H1 (cell line): ENCODE data around the gene TMEM79. TPM values are rescaled to one million over a fixed set of nuclear protein-coding genes. Genes with fewer than 3 reads are reported as not detected.

ENCODE experiments used
- CTCF ChIA-PET: fragments of 300-600 bp; sonication (Branson Sonifier 250); formaldehyde crosslinking; loops from one replicate; lab custom pipeline; 2021; ENCODE audit not compliant: partially characterized antibody; lab: Charles Lee
- POLR2A ChIA-PET: fragments of 300-600 bp; sonication (Branson Sonifier 250); formaldehyde crosslinking; loops from one replicate; lab custom pipeline; 2021; ENCODE audit warnings: inconsistent platforms; ENCODE audit not compliant: partially characterized antibody; lab: Charles Lee
- DNase-seq, 2 experiments: peaks; one replicate each; pipeline versions ENCODE4 v3.0.0 to v3.0.0-alpha.2; 2010 to 2022; ENCODE audit warnings: low spot score in 2 of 2, low read depth in 1 of 2, mixed read lengths in 1 of 2
- FAIRE-seq: peaks from 2 replicates; lab custom pipeline; 2011; peaks lifted over from hg19 to GRCh38; lab: Jason Lieb, UNC
- H2AFZ ChIP-seq: 2 replicates; pipeline ENCODE4 v1.8.1; 2012; ENCODE audit warnings: low read length, inconsistent platforms
- H2AK5ac ChIP-seq: 2 replicates; pipeline ENCODE4 v1.6.1; 2013; ENCODE audit warnings: low read depth, low read length
- H2BK120ac ChIP-seq: replicated peaks from 2 replicates; pipeline ENCODE3; 2013; ENCODE audit warnings: low read depth, low read length, inconsistent platforms
- H2BK12ac ChIP-seq: 2 replicates; pipeline ENCODE4 v1.6.1; 2013; ENCODE audit warnings: low read depth, low read length
- H2BK15ac ChIP-seq: 2 replicates; pipeline ENCODE4 v1.6.1; 2013; ENCODE audit warnings: low read length
- H2BK20ac ChIP-seq: 2 replicates; pipeline ENCODE4 v1.6.1; 2013; ENCODE audit warnings: low read length
- H2BK5ac ChIP-seq: 2 replicates; pipeline ENCODE4 v1.6.1; 2013; ENCODE audit warnings: low read depth, low read length
- H3K14ac ChIP-seq: 2 replicates; pipeline ENCODE4 v1.6.1; 2013; ENCODE audit warnings: inconsistent platforms; ENCODE audit not compliant: insufficient read length
- H3K18ac ChIP-seq: 2 replicates; pipeline ENCODE4 v1.6.1; 2013; ENCODE audit warnings: low read length; ENCODE audit errors: extremely low read depth
- H3K23ac ChIP-seq: 2 replicates; pipeline ENCODE4 v1.6.1; 2013; ENCODE audit warnings: inconsistent platforms; ENCODE audit not compliant: insufficient read length
- H3K23me2 ChIP-seq: 2 replicates; pipeline ENCODE4 v1.6.1; 2013; ENCODE audit warnings: low read depth, low read length
- H3K27ac ChIP-seq: 2 replicates; pipeline ENCODE4 v1.6.1; 2011; ENCODE audit warnings: low read depth, low read length, inconsistent platforms
- H3K27me3 ChIP-seq, 4 experiments: replicated peaks in 1 of 4; 1 replicate in 1 of 4; 2 replicates in 3 of 4; pipeline versions ENCODE4 v1.6.1 to v1.8.1; 2011 to 2013; ENCODE audit warnings: low read length in 3 of 4, mild to moderate bottlenecking in 3 of 4, inconsistent platforms in 2 of 4, mixed read lengths in 2 of 4, moderate library complexity in 1 of 4; ENCODE audit not compliant: control insufficient read depth in 3 of 4, insufficient read depth in 3 of 4; ENCODE audit errors: extremely low read depth in 1 of 4
- H3K36me3 ChIP-seq, 4 experiments: 2 replicates each; pipeline versions ENCODE4 v1.6.1 to v1.8.1; 2011 to 2013; ENCODE audit warnings: mild to moderate bottlenecking in 4 of 4, low read length in 3 of 4, moderate library complexity in 2 of 4, control low read depth in 1 of 4, inconsistent platforms in 1 of 4; ENCODE audit not compliant: insufficient read depth in 4 of 4, control insufficient read depth in 2 of 4
- H3K4ac ChIP-seq: replicated peaks from 2 replicates; pipeline ENCODE3; 2013; ENCODE audit warnings: low read length, low read depth, mixed read lengths, inconsistent platforms; ENCODE audit not compliant: insufficient read length
- H3K4me1 ChIP-seq, 4 experiments: replicated peaks in 1 of 4; 1 replicate in 1 of 4; 2 replicates in 3 of 4; pipeline versions ENCODE4 v1.6.1 to v1.8.1; 2011 to 2013; ENCODE audit warnings: low read length in 3 of 4, inconsistent platforms in 2 of 4, mixed read lengths in 1 of 4; ENCODE audit not compliant: insufficient read depth in 4 of 4, control insufficient read depth in 3 of 4
- H3K4me2 ChIP-seq, 2 experiments: 2 replicates each; pipeline versions ENCODE4 v1.6.1 to v1.8.1; 2011 to 2013; ENCODE audit warnings: low read depth in 2 of 2, low read length in 2 of 2, control low read depth in 1 of 2, inconsistent platforms in 1 of 2, mild to moderate bottlenecking in 1 of 2; ENCODE audit not compliant: insufficient read depth in 1 of 2
- H3K4me3 ChIP-seq, 4 experiments: fragments of 200-600, 300-600 bp in 1 of 4; sonication (generic), shearing (Covaris generic), sonication (Bioruptor Twin) in 1 of 4; 2 replicates each; pipeline versions ENCODE4 v1.5.1 to v1.8.1; 2011 to 2016; ENCODE audit warnings: low read length in 4 of 4, low read depth in 3 of 4, control low read depth in 2 of 4, inconsistent platforms in 2 of 4, mild to moderate bottlenecking in 2 of 4, mixed read lengths in 1 of 4, moderate library complexity in 1 of 4; ENCODE audit not compliant: insufficient read depth in 2 of 4; ENCODE audit errors: extremely low read depth in 1 of 4
- H3K56ac ChIP-seq: replicated peaks from 2 replicates; pipeline ENCODE3; 2013; ENCODE audit warnings: low read depth, mild to moderate bottlenecking, mixed read lengths, low read length, inconsistent platforms; ENCODE audit not compliant: insufficient read length
- H3K79me1 ChIP-seq: 2 replicates; pipeline ENCODE4 v1.6.1; 2013; ENCODE audit warnings: low read depth, low read length, control low read depth
- H3K79me2 ChIP-seq, 2 experiments: 2 replicates each; pipeline versions ENCODE4 v1.6.1 to v1.8.1; 2012 to 2013; ENCODE audit warnings: low read length in 2 of 2, mild to moderate bottlenecking in 2 of 2, inconsistent platforms in 1 of 2; ENCODE audit not compliant: insufficient read depth in 2 of 2, control insufficient read depth in 1 of 2
- H3K9ac ChIP-seq, 4 experiments: replicated peaks in 1 of 4; 1 replicate in 1 of 4; 2 replicates in 3 of 4; pipeline versions ENCODE4 v1.6.1 to v1.8.1; 2011 to 2013; ENCODE audit warnings: low read depth in 3 of 4, low read length in 3 of 4, control low read depth in 2 of 4, mild to moderate bottlenecking in 2 of 4, moderate library complexity in 2 of 4, inconsistent platforms in 1 of 4; ENCODE audit errors: extremely low read depth in 1 of 4
- H3K9me3 ChIP-seq, 2 experiments: 2 replicates each; pipeline versions ENCODE4 v1.6.1 to v1.8.1; 2012 to 2013; ENCODE audit warnings: mild to moderate bottlenecking in 2 of 2, moderate library complexity in 2 of 2, control low read depth in 1 of 2, inconsistent platforms in 1 of 2, low read depth in 1 of 2, low read length in 1 of 2, mixed read lengths in 1 of 2; ENCODE audit not compliant: insufficient read depth in 2 of 2
- H4K20me1 ChIP-seq, 2 experiments: replicated peaks in 1 of 2; 2 replicates each; pipeline versions ENCODE3 to v1.8.1; 2011 to 2013; ENCODE audit warnings: inconsistent platforms in 2 of 2, low read length in 2 of 2, mild to moderate bottlenecking in 1 of 2; ENCODE audit not compliant: insufficient read depth in 2 of 2, control insufficient read depth in 1 of 2
- H4K5ac ChIP-seq: 2 replicates; pipeline ENCODE4 v1.6.1; 2013; ENCODE audit warnings: low read length, low read depth, mixed read lengths, inconsistent platforms; ENCODE audit not compliant: insufficient read length
- H4K8ac ChIP-seq: 2 replicates; pipeline ENCODE4 v1.8.0; 2013; ENCODE audit warnings: mild to moderate bottlenecking, moderate library complexity, low read length, inconsistent platforms; ENCODE audit not compliant: insufficient read depth; ENCODE audit errors: extremely low read depth
- H4K91ac ChIP-seq: replicated peaks from 2 replicates; pipeline ENCODE3; 2013; ENCODE audit warnings: low read length, mixed read lengths, inconsistent platforms; ENCODE audit not compliant: insufficient read length
- CHD2 ChIP-seq: IDR thresholded peaks from 2 replicates; pipeline ENCODE4 v1.6.1; 2012; ENCODE audit warnings: low read length, improper control_type of control experiment
- RAD21 ChIP-seq, 2 experiments: IDR thresholded peaks in 1 of 2; conservative IDR thresholded peaks in 1 of 2; 2 replicates each; pipeline ENCODE4 v1.6.1; 2011; ENCODE audit warnings: low read depth in 2 of 2, low read length in 2 of 2, improper control_type of control experiment in 1 of 2, inconsistent platforms in 1 of 2, mild to moderate bottlenecking in 1 of 2, moderate library complexity in 1 of 2
- RXRA ChIP-seq: IDR thresholded peaks from 2 replicates; pipeline ENCODE4 v1.6.1; 2011; ENCODE audit warnings: low read depth, mild to moderate bottlenecking, low read length, moderate library complexity; ENCODE audit not compliant: insufficient read depth
- WGBS, 2 experiments: shearing (Covaris generic) in 1 of 2; methylation state at CpG; one replicate each; pipeline versions ENCODE4 v1.1.6 to v1.1.7; 2013 to 2015; ENCODE audit warnings: low lambda C conversion rate in 2 of 2, mixed read lengths in 2 of 2, inconsistent platforms in 1 of 2, low coverage in 1 of 2, missing lambda C conversion rate in 1 of 2; ENCODE audit not compliant: insufficient replicate concordance in 2 of 2, insufficient coverage in 1 of 2, insufficient read length in 1 of 2; ENCODE audit errors: extremely low coverage in 1 of 2, missing lambda C conversion rate in 1 of 2; 5-methylcytosine and 5-hydroxymethylcytosine counted together
- polyA plus RNA-seq, 7 experiments: library from polyadenylated mRNA; depleted of rRNA in 3 of 7; stranded (reverse) in 5 of 7; unstranded in 2 of 7; fragments of >200 nt in 5 of 7; fragments of 200-250 nt in 2 of 7; gene quantifications; 1 replicate in 5 of 7; 2 replicates in 1 of 7; 4 replicates in 1 of 7; pipeline versions ENCODE4 v1.2.1 to v1.2.3, GENCODE V29; 2011 to 2013; ENCODE audit warnings: missing spikeins in 2 of 7, mixed read lengths in 2 of 7
- total RNA-seq: library from RNA; stranded (reverse); fragmentation: NEBNext Ultra II Directional; extraction: Animal tissue kit (Norgen Biotek cat#: 25700); gene quantifications from 2 replicates; pipeline ENCODE4 v1.2.1, GENCODE V29; 2021
- TF ChIP-seq, protein P1 (sequence below), 3 experiments: IDR thresholded peaks; 1 replicate in 2 of 3; 2 replicates in 1 of 3; pipeline versions ENCODE4 v1.5.1 to v1.6.1; 2011; ENCODE audit warnings: low read length in 3 of 3, mild to moderate bottlenecking in 3 of 3, inconsistent platforms in 2 of 3, low read depth in 1 of 3, moderate library complexity in 1 of 3; ENCODE audit not compliant: insufficient read depth in 1 of 3; ENCODE audit errors: control extremely low read depth in 1 of 3

Gene TMEM79
- total and polyA plus RNA-seq, 2 of the 8 experiments (the other 6 are each of a cell fraction or from before 2014, with no cell fraction given): 2.1 to 2.3 TPM

DNA sequence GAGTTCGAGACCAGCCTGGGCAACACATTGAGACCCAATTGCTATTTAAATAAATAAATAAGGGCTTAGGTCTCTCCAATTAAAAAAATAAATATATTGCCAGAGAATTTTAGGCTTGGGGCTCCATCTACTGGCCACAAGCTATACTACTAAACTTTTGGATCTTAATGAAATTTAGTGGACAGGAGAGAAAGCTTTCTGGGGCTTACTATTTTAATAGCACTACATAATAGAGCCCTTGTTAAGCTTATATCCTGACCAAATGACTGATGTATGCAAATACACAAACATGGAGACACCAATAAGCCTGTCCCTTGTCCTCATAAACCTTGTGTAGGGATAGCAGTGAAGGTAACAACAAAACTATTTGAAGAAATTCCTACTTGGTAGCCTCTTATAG lies 35.5 kb downstream of the TMEM79 start:
- H4K8ac ChIP-seq: no peak overlapping the region
- CTCF ChIA-PET: interaction anchor here (0.5 to 4.0 kb wide), 24 partner anchors 11 to 345 kb away, joined by 3 to 30 read pairs (median 5); partner anchors contain the start of genes CCT3, PAQR6, SMG5 and TSACC

More for the DNA sequence above, 35.5 kb downstream of the TMEM79 start:
- Histone ChIP-seq H4K20me1 (peaks cover 0 to 4% of the 10 kb centered on the region in 2 experiments), H3K14ac (no peak overlapping the region), H2AFZ (no peak overlapping the region), H2AK5ac (no peak overlapping the region), H3K23me2 (no peaks in the 10 kb centered on the region), H3K27me3 (no peaks in the 10 kb centered on the region), H3K18ac (no peak overlapping the region), H3K4ac (no peak overlapping the region), H3K79me1 (no peaks in the 10 kb centered on the region), H3K9ac (no peak overlapping the region), H3K9me3 (no peaks in the 10 kb centered on the region), H3K4me1 (no peaks in the 10 kb centered on the region), H2BK12ac (no peak overlapping the region), H4K91ac (no peak overlapping the region), H2BK20ac (no peak overlapping the region), H4K5ac (no peak overlapping the region), H2BK120ac (no peak overlapping the region), H3K27ac (no peak overlapping the region), H3K4me2 (no peak overlapping the region), H2BK15ac (no peak overlapping the region), H3K56ac (no peak overlapping the region), H2BK5ac (no peak overlapping the region), H3K23ac (no peak overlapping the region), H3K79me2 (no peaks in the 10 kb centered on the region), H3K36me3 (peaks cover 56 to 97% (median 80%) of the 10 kb centered on the region in 4 experiments), H3K4me3 (no peak overlapping the region)
- WGBS, 2 experiments: 80% methylated on average over 1 of the region's 1 CpG; no CpG with 5 or more reads in 1 of the 2 experiments
- DNase-seq (no peak), FAIRE-seq (no peak)
- POLR2A ChIA-PET: interaction anchor here (0.6 to 3.9 kb wide), 11 partner anchors 10 to 107 kb away, joined by 3 to 16 read pairs (median 4); partner anchors contain the start of genes PMF1 and TMEM79
- TF ChIP-seq RAD21 (IDR thresholded peaks at IDR 0.05 in 1 of 2, conservative IDR thresholded peaks at IDR 0.05 in 1 of 2; ENCODE audit: low read depth in 2 of 2, low read length in 2 of 2) (peak in 1 of 2 experiments; percentile 33; a peak in 1 of 4 replicates), CHD2 (no peak), RXRA (no peak)
- TF ChIP-seq, protein P1, sequence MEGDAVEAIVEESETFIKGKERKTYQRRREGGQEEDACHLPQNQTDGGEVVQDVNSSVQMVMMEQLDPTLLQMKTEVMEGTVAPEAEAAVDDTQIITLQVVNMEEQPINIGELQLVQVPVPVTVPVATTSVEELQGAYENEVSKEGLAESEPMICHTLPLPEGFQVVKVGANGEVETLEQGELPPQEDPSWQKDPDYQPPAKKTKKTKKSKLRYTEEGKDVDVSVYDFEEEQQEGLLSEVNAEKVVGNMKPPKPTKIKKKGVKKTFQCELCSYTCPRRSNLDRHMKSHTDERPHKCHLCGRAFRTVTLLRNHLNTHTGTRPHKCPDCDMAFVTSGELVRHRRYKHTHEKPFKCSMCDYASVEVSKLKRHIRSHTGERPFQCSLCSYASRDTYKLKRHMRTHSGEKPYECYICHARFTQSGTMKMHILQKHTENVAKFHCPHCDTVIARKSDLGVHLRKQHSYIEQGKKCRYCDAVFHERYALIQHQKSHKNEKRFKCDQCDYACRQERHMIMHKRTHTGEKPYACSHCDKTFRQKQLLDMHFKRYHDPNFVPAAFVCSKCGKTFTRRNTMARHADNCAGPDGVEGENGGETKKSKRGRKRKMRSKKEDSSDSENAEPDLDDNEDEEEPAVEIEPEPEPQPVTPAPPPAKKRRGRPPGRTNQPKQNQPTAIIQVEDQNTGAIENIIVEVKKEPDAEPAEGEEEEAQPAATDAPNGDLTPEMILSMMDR (IDR thresholded peaks at IDR 0.05; ENCODE audit: control extremely low read depth in 1 of 3, insufficient read depth in 1 of 3, low read depth in 1 of 3, low read length in 3 of 3): peak in 1 of 3 experiments; percentile 15; a peak in 2 of 4 replicates
